ENCODE results near the gene ZNF385A. TPM values are rescaled to one million over a fixed set of nuclear protein-coding genes. Genes with fewer than 3 reads are reported as not detected.

Gene ZNF385A
- total and polyA plus RNA-seq, 9 of the 15 experiments (the other 6 are each of a cell fraction or from before 2014, with no cell fraction given): 1.0 to 111 (median 7.7) TPM

- TF ChIP-seq ZBTB11 (CRISPR knock-in tag; IDR thresholded peaks at IDR 0.05) (peak in 1 of 3 experiments; percentile 56; a peak in 1 of 6 replicates), ZNF77 (CRISPR knock-in tag; IDR thresholded peaks at IDR 0.05) (no peak), CHD2 (IDR thresholded peaks at IDR 0.05; ENCODE audit: low read depth, low read length) (peak; percentile 83), HDAC2 (IDR thresholded peaks at IDR 0.05) (peak; percentile 36), FOSL1 (tag; conservative IDR thresholded peaks at IDR 0.05) (no peak), PHB (CRISPR knock-in tag; IDR thresholded peaks at IDR 0.05) (peak; percentile 93), ETV5 (CRISPR knock-in tag; IDR thresholded peaks at IDR 0.05; ENCODE audit: low read depth) (no peak; the same call in 1 of the 2 replicates), HLTF (IDR thresholded peaks at IDR 0.05) (peak; percentile 62; the same call in 1 of the 2 replicates), IRF2 (CRISPR knock-in tag; IDR thresholded peaks at IDR 0.05) (no peak), MEF2D (tag; conservative IDR thresholded peaks at IDR 0.05; ENCODE audit: low read depth) (no peak), SOX6 (IDR thresholded peaks at IDR 0.05) (peak; percentile 43; the same call in 1 of the 2 replicates), PRDM10 (IDR thresholded peaks at IDR 0.05; ENCODE audit: partially characterized antibody) (peak; percentile 66), SAP30 (IDR thresholded peaks at IDR 0.05; ENCODE audit: borderline replicate concordance, insufficient read depth, low read depth, low read length, poor library complexity, severe bottlenecking) (no peak), THRAP3 (IDR thresholded peaks at IDR 0.05; ENCODE audit: borderline replicate concordance) (no peak), HDAC1 (IDR thresholded peaks at IDR 0.05) (peak in 1 of 2 experiments; percentile 79; a peak in 2 of 4 replicates)
- TF ChIP-seq, protein P1, sequence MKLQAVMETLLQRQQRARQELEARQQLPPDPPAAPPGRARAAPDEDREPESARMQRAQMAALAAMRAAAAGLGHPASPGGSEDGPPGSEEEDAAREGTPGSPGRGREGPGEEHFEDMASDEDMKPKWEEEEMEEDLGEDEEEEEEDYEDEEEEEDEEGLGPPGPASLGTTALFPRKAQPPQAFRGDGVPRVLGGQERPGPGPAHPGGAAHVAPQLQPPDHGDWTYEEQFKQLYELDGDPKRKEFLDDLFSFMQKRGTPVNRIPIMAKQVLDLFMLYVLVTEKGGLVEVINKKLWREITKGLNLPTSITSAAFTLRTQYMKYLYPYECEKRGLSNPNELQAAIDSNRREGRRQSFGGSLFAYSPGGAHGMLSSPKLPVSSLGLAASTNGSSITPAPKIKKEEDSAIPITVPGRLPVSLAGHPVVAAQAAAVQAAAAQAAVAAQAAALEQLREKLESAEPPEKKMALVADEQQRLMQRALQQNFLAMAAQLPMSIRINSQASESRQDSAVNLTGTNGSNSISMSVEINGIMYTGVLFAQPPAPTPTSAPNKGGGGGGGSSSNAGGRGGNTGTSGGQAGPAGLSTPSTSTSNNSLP (IDR thresholded peaks at IDR 0.05; ENCODE audit: borderline replicate concordance, low read depth, low read length): 0 out of 2 replicates have a peak, but pooled peaks have one; percentile 34
- TF ChIP-seq, protein P2, sequence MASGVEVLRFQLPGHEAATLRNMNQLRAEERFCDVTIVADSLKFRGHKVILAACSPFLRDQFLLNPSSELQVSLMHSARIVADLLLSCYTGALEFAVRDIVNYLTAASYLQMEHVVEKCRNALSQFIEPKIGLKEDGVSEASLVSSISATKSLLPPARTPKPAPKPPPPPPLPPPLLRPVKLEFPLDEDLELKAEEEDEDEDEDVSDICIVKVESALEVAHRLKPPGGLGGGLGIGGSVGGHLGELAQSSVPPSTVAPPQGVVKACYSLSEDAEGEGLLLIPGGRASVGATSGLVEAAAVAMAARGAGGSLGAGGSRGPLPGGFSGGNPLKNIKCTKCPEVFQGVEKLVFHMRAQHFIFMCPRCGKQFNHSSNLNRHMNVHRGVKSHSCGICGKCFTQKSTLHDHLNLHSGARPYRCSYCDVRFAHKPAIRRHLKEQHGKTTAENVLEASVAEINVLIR (CRISPR knock-in tag; IDR thresholded peaks at IDR 0.05): peak; percentile 66
Measured at GRCh38 chr12:54324617-54325441, 59.7 kb downstream of the ZNF385A start, which contains the start of gene COPZ1 (continued).
